ENCODE data around the gene VAV3. TPM values are rescaled to one million over a fixed set of nuclear protein-coding genes. Genes with fewer than 3 reads are reported as not detected.

VAV3 gene
- total RNA-seq, 1 donor = 0.09 TPM

DNA sequence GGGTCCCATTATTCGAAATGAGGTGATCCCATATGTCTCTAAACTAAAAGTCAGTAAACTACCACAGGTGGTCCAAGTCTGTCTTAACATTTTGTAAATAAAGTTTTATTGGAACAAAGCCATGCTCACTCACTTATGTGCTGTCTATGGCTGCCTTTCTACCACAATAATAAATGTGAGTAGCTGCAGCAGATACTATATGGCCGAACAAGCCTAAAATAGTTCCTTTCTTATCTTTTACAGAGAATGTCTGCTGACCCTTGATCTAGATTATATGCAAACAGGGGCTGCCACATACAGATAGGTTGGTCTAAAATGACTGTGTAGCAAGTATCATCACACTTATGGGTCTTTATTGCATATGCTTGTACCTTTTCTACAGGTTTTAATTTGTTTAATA, 140.0 kb downstream of the VAV3 start:
- TF ChIP-seq, protein P1, sequence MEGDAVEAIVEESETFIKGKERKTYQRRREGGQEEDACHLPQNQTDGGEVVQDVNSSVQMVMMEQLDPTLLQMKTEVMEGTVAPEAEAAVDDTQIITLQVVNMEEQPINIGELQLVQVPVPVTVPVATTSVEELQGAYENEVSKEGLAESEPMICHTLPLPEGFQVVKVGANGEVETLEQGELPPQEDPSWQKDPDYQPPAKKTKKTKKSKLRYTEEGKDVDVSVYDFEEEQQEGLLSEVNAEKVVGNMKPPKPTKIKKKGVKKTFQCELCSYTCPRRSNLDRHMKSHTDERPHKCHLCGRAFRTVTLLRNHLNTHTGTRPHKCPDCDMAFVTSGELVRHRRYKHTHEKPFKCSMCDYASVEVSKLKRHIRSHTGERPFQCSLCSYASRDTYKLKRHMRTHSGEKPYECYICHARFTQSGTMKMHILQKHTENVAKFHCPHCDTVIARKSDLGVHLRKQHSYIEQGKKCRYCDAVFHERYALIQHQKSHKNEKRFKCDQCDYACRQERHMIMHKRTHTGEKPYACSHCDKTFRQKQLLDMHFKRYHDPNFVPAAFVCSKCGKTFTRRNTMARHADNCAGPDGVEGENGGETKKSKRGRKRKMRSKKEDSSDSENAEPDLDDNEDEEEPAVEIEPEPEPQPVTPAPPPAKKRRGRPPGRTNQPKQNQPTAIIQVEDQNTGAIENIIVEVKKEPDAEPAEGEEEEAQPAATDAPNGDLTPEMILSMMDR (IDR thresholded peaks at IDR 0.05; ENCODE audit: insufficient read depth, low read length) = no peak
- H3K4me3 ChIP-seq (ENCODE audit: low read depth, low read length) = no peak overlapping the region
- no peak for DNase-seq (ENCODE audit: low read depth)

DNA sequence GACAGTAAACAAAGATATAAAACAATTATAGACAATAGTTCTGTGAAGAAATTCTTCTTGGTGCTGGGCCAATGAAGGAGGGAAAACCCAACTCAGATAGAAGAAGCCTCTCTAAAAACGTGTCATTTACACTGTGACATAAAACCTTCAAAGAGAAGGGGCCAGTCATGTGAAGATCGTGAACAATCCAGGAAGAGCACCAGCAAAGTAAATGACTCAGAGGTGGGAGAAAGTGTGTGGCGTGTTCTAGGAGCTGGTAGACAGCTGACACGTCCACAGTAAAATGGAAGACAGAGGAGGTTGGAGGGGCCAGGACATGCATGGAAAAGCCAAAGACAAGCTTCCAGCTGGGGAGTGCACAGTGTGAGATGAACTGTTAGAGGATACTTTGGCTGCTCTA, 143.6 kb downstream of the VAV3 start:
- no peak for DNase-seq (ENCODE audit: low read depth)
- no peak overlapping the region for H3K4me3 ChIP-seq (ENCODE audit: low read depth, low read length)
- TF ChIP-seq, protein P1 (IDR thresholded peaks at IDR 0.05; ENCODE audit: insufficient read depth, low read length) = no peak

DNA sequence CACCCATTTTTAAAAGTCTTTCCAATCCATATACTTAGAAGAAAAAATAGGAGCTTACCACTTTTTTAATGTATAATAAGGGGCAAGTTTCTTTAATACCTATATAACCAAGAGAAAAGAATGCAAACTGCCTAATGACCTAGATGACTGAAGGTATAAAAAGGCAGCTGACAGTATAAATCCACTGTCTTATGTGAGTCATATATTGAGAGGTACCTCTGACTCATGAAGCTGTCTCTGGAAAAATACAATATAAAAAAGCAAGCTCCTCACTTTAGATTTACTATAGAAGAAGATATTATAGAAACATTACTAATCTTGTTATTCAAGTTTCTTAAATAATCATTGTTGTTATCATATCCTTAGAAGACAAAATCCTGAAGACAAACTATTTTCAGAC, 144.2 kb downstream of the VAV3 start:
- H3K4me3 ChIP-seq (ENCODE audit: low read depth, low read length) = no peak overlapping the region
- TF ChIP-seq, protein P1 (IDR thresholded peaks at IDR 0.05; ENCODE audit: insufficient read depth, low read length) = no peak
- DNase-seq (ENCODE audit: low read depth) = no peak

DNA sequence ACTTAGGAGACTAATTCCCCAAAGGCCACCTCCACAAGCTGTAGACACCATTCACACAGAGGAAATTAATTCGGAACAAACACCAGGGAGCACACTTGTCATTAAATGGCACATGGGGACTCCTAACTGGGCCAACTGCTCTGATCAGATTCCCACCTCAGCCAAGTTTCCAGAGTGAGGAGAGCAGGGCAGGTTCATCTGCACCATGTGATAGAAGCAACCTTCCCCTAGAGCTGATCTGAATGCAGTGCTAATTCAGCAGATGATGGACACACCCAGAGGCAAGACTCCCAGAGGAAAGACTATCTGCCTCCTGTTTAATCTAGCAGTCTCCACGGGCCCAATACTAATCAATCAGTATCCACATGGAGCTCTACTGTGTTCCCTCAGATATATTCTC, 147.0 kb downstream of the VAV3 start:
- DNase-seq (ENCODE audit: low read depth) = no peak
- TF ChIP-seq, protein P1 (IDR thresholded peaks at IDR 0.05; ENCODE audit: insufficient read depth, low read length) = no peak
- H3K4me3 ChIP-seq (ENCODE audit: low read depth, low read length) = no peak overlapping the region

DNA sequence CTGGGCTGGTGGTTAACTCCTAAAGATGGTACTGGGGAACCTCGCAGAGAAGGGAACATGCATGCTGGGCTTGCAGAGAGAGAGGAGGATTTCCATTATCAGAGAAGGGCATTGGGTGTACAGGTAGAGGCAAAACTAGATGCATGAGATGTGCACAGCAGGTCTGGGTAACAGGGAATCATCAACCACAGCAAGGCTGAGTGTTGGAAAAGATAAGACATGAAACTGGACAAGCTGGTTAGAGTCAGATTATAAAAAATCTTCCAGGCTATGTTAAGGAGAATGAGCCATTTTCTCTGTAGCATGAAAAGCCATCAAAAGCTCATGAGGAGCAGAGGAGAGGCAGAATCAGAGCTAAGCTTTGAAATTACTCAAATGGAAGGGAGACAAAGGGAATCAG, 147.8 kb downstream of the VAV3 start:
- TF ChIP-seq, protein P1 (IDR thresholded peaks at IDR 0.05; ENCODE audit: insufficient read depth, low read length) = no peak
- H3K4me3 ChIP-seq (ENCODE audit: low read depth, low read length) = no peak overlapping the region
- no peak for DNase-seq (ENCODE audit: low read depth)

DNA sequence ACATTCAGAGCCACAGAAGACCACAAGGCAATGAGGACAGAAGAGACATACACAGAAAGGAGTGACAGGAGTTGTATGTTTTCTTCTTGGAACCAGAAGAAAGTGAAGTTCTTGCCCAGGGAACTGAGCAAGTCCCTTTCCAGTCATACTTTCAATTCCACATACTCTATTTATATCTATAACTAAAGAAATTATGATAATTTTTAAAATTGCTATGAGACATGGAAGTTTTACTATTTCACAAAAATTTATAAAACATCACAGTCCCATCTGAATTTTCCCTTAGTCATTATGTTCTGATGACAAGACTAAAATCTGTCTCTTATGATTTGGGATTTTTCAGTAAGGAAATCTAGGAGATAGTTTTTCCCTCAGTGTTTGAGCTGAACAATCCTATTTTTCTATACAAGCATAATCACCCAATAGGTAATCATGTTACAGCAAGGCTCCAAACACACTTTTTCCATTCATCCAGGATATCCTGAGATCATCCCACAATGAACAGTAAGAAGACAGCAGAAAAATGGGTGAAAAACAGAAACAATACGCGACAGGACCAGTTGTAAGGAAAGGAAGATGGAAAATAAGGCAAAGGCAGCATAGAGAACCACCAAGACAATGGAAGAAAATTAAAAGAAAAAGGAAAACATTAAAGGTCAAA, 154.6 kb downstream of the VAV3 start:
- TF ChIP-seq, protein P1 (IDR thresholded peaks at IDR 0.05; ENCODE audit: insufficient read depth, low read length) = no peak
- no peak for DNase-seq (ENCODE audit: low read depth)

DNA sequence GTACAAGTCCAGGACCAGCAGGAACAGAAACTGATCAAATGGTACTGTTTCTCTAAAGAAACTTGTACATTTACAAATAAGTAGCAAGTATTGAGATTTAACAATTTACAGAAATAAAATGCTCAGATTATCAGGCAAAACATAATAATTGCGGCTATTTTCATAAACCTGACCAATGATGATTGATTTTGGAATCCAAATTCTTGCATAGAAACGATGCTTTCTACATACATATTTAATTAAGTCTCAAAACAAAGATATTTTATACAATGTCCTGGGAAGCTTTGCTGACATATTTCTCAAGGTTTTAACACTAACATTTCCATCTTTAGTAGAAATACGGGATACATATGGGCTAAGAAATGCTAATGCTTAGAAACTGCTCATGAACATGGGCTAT, 157.1 kb downstream of the VAV3 start:
- TF ChIP-seq, protein P1 (IDR thresholded peaks at IDR 0.05; ENCODE audit: insufficient read depth, low read length) = no peak
- DNase-seq (ENCODE audit: low read depth) = no peak
- no peak overlapping the region for H3K4me3 ChIP-seq (ENCODE audit: low read depth, low read length)

More for the DNA sequence above, 154.6 kb downstream of the VAV3 start:
- H3K4me3 ChIP-seq (ENCODE audit: low read depth, low read length) = no peak overlapping the region
